Liver (tissue), 9 donors: ENCODE data around the gene PDCD2L. TPM values are rescaled to one million over a fixed set of nuclear protein-coding genes. Genes with fewer than 3 reads are reported as not detected.
"Not testable (repeated sequence)": the region's sequence is repeated elsewhere in the genome, so short reads cannot be mapped to it uniquely, and the experiment has no call there.

Source experiments
- DNase-seq: peaks from one replicate; pipeline ENCODE4 v3.0.0-alpha.2; 2017; ENCODE audit warnings: low spot score
- H3K27ac ChIP-seq, 2 donors: one replicate each; pipeline ENCODE4 v1.7.0; 2013; ENCODE audit warnings: inconsistent platforms in 2 of 2, low read length in 2 of 2, control low read depth in 1 of 2, low read depth in 1 of 2, mild to moderate bottlenecking in 1 of 2
- H3K27me3 ChIP-seq, 4 donors: one replicate each; pipeline versions ENCODE4 v1.6.1 to v1.7.0; 2013; ENCODE audit warnings: low read length in 3 of 4, inconsistent platforms in 1 of 4, mild to moderate bottlenecking in 1 of 4, moderate library complexity in 1 of 4; ENCODE audit not compliant: control insufficient read depth in 4 of 4, insufficient read depth in 4 of 4
- H3K36me3 ChIP-seq, 4 donors: one replicate each; pipeline versions ENCODE4 v1.6.1 to v1.7.0; 2013; ENCODE audit warnings: low read length in 3 of 4, mild to moderate bottlenecking in 3 of 4, low read depth in 1 of 4, moderate library complexity in 1 of 4; ENCODE audit not compliant: control insufficient read depth in 4 of 4, insufficient read depth in 3 of 4
- H3K4me1 ChIP-seq, 4 donors: one replicate each; pipeline versions ENCODE4 v1.6.1 to v1.7.0; 2013; ENCODE audit warnings: low read length in 3 of 4, mild to moderate bottlenecking in 3 of 4, moderate library complexity in 1 of 4; ENCODE audit not compliant: control insufficient read depth in 4 of 4, insufficient read depth in 4 of 4
- H3K4me3 ChIP-seq, 3 donors: one replicate each; pipeline versions ENCODE4 v1.6.1 to v1.7.0; 2013; ENCODE audit warnings: low read length in 3 of 3, control low read depth in 1 of 3, low read depth in 1 of 3, mild to moderate bottlenecking in 1 of 3
- H3K9ac ChIP-seq, 2 donors: one replicate each; pipeline ENCODE4 v1.7.0; 2013; ENCODE audit warnings: low read length in 2 of 2, mild to moderate bottlenecking in 2 of 2, moderate library complexity in 2 of 2, control low read depth in 1 of 2, low read depth in 1 of 2
- H3K9me3 ChIP-seq, 4 donors: one replicate each; pipeline versions ENCODE4 v1.6.1 to v1.7.0; 2013; ENCODE audit warnings: low read length in 3 of 4; ENCODE audit not compliant: control insufficient read depth in 4 of 4
- EGR1 ChIP-seq, 2 donors: IDR thresholded peaks; 2 replicates each; pipeline ENCODE4 v1.6.1; 2016 to 2018; ENCODE audit warnings: antibody characterized with exemption in 2 of 2, low read depth in 2 of 2
- FOXA1 ChIP-seq: IDR thresholded peaks from 2 replicates; pipeline ENCODE4 v1.6.1; 2016; ENCODE audit warnings: antibody characterized with exemption
- FOXA2 ChIP-seq: IDR thresholded peaks from 2 replicates; pipeline ENCODE4 v1.6.1; 2016; ENCODE audit warnings: antibody characterized with exemption
- HNF4A ChIP-seq, 2 donors: conservative IDR thresholded peaks; 2 replicates each; pipeline ENCODE4 v1.6.1; 2016; ENCODE audit warnings: antibody characterized with exemption in 2 of 2, mild to moderate bottlenecking in 2 of 2
- HNF4G ChIP-seq: IDR thresholded peaks from 2 replicates; pipeline ENCODE4 v1.6.1; 2016; ENCODE audit warnings: antibody characterized with exemption
- NR2F2 ChIP-seq: IDR thresholded peaks from 2 replicates; pipeline ENCODE4 v1.6.1; 2016; ENCODE audit warnings: antibody characterized with exemption
- RAD21 ChIP-seq, 2 donors: IDR thresholded peaks; 2 replicates each; pipeline ENCODE4 v1.6.1; 2016; ENCODE audit warnings: antibody characterized with exemption in 2 of 2, mild to moderate bottlenecking in 2 of 2
- REST ChIP-seq: IDR thresholded peaks from 2 replicates; pipeline ENCODE4 v1.6.1; 2016; ENCODE audit warnings: antibody characterized with exemption, mild to moderate bottlenecking
- RXRA ChIP-seq, 2 donors: IDR thresholded peaks; 2 replicates each; pipeline ENCODE4 v1.6.1; 2017 to 2018; ENCODE audit warnings: antibody characterized with exemption in 2 of 2, mild to moderate bottlenecking in 1 of 2
- SP1 ChIP-seq: IDR thresholded peaks from 2 replicates; pipeline ENCODE4 v1.6.1; 2018; ENCODE audit warnings: antibody characterized with exemption, mild to moderate bottlenecking
- TAF1 ChIP-seq: conservative IDR thresholded peaks from 2 replicates; pipeline ENCODE4 v1.6.1; 2016; ENCODE audit warnings: antibody characterized with exemption, mild to moderate bottlenecking
- WGBS: extraction: QIAGEN DNeasy Blood & Tissue Kit; methylation state at CpG from one replicate; pipeline ENCODE4 v1.1.7; 2013; 5-methylcytosine and 5-hydroxymethylcytosine counted together
- polyA plus RNA-seq, 2 donors: library from polyadenylated mRNA; stranded (reverse) in 1 of 2; unstranded in 1 of 2; fragments of 200-250 nt in 1 of 2; fragments of >200 nt in 1 of 2; fragmentation: Nextera tagmentation in 1 of 2; extraction: Ambion mirVana in 1 of 2; gene quantifications; one replicate each; pipeline versions ENCODE4 v1.2.1 to v1.2.3, GENCODE V29; 2013 to 2015
- total RNA-seq, 2 donors: library from RNA; depleted of rRNA; stranded (reverse); fragments of >200 nt; gene quantifications; one replicate each; pipeline ENCODE4 v1.2.3, GENCODE V29; 2014
- TF ChIP-seq, protein P1 (sequence below): IDR thresholded peaks from 2 replicates; pipeline ENCODE4 v1.6.1; 2016; ENCODE audit warnings: antibody characterized with exemption
- donor health status: healthy.
- donor health status: healthy.
- donor health status: healthy.
- donor health status: healthy.
- donor health status: healthy.

The PDCD2L gene
- total and polyA plus RNA-seq, 4 donors: 3.8 to 7.6 (median 5.1) TPM

- 93% methylated on average over 3 of the region's 3 CpGs for WGBS
- no peaks in the 10 kb centered on the region for H3K4me1 ChIP-seq
- TF ChIP-seq REST (no peak), TAF1 (no peak), FOXA2 (no peak), HNF4G (no peak), RXRA (IDR thresholded peaks at IDR 0.05) (no peak)
- TF ChIP-seq, protein P1, sequence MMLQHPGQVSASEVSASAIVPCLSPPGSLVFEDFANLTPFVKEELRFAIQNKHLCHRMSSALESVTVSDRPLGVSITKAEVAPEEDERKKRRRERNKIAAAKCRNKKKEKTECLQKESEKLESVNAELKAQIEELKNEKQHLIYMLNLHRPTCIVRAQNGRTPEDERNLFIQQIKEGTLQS: no peak
- H3K4me3 ChIP-seq: no peak overlapping the region
- no peaks in the 10 kb centered on the region for H3K27me3 ChIP-seq
- H3K36me3 ChIP-seq: peaks cover 6 to 67% (median 42%) of the 10 kb centered on the region in 4 donors
- no peak overlapping the region for H3K9ac ChIP-seq
- DNase-seq: no peak
- H3K27ac ChIP-seq: no peak overlapping the region
- H3K9me3 ChIP-seq: no peaks in the 10 kb centered on the region
These were observed 50.5 kb downstream of the PDCD2L start for GRCh38 chr19:34454685-34455084.

DNA sequence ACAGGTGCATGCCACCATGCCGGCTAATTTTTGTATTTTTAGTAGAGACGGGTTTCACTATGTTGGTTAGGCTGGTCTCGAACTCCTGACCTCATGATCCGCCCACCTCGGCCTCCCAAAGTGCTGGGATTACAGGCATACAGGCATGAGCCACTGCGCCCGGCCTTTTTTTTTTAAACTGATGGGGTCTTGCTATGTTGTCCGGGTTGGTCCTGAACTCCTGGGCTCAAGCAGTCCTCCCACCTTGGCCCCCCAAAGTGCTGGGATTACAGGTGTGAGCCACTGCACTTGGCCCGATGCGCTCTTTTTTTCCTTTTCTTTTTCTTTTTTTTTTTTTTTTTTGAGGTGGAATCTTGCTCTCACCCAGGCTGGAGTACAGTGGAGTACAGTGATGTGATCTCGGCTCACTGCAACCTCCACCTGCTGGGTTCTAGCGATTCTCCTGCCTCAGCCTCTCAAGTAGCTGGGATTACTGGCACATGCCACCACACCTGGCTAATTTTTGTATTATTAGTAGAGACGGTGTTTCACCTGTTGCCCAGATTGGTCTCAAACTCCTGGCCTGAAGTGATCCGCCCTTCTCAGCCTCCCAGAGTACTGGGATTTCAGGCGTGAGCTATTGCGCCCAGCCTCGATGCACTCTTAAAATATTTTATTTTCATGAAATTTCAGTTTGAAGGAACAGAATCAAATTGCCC is 51.7 kb downstream of the PDCD2L start:
- not testable (repeated sequence) for H3K27me3 ChIP-seq, H3K4me1 ChIP-seq, H3K27ac ChIP-seq, H3K4me3 ChIP-seq, DNase-seq, H3K9ac ChIP-seq, H3K9me3 ChIP-seq
- 92% methylated on average over 17 of the region's 17 CpGs for WGBS
- peaks cover 6 to 67% (median 49%) of the 10 kb centered on the region in 4 donors for H3K36me3 ChIP-seq

DNA sequence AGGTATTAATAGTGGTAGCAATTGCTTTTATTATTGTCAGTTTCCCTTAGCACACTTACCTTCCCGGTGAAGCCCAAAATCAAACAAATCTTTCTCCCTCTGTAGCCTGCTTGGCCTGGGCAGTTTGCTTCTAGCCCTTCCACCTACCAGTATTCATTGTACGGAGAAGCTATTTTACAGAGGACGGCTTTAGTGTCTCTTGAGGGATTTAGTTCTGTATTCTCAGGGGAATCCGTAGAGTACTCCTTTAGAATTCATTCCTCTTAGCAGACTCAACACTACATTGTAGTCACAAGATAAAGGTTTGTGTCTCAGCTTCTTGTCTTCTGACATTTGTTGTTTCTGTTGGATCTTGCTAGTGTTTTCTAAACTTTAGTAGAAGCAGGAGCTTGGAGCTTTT is 53.2 kb downstream of the PDCD2L start:
- peaks cover 9 to 72% (median 55%) of the 10 kb centered on the region in 4 donors for H3K36me3 ChIP-seq
- H3K9me3 ChIP-seq: no peaks in the 10 kb centered on the region
- no peak for DNase-seq
- 72% methylated on average over 4 of the region's 4 CpGs for WGBS
- H3K4me1 ChIP-seq: no peaks in the 10 kb centered on the region
- H3K9ac ChIP-seq: no peak overlapping the region
- TF ChIP-seq NR2F2: no peak
- no peak for TF ChIP-seq EGR1 (IDR thresholded peaks at IDR 0.05; ENCODE audit: low read depth in 2 of 2)
- TF ChIP-seq HNF4A (conservative IDR thresholded peaks at IDR 0.05): no peak
- TF ChIP-seq SP1: no peak
- TF ChIP-seq FOXA1: no peak
- TF ChIP-seq HNF4G: no peak
- no peak for TF ChIP-seq RAD21 (IDR thresholded peaks at IDR 0.05)
- no peaks in the 10 kb centered on the region for H3K27me3 ChIP-seq
- H3K27ac ChIP-seq: no peak overlapping the region
- H3K4me3 ChIP-seq: no peak overlapping the region
